Activated naive CD8-positive, alpha-beta T cell (primary cell): ENCODE results near the gene ADAMTSL1.

ENCODE experiments used
- H3K27ac Mint-ChIP-seq: one replicate; pipeline ENCODE4 v1.8.0; 2021; ENCODE audit warnings: mixed read lengths
- H3K27me3 Mint-ChIP-seq: one replicate; pipeline ENCODE4 v1.8.0; 2021; ENCODE audit warnings: mixed read lengths
- H3K36me3 Mint-ChIP-seq: one replicate; pipeline ENCODE4 v1.8.0; 2021; ENCODE audit warnings: mixed read lengths
- H3K4me1 Mint-ChIP-seq: one replicate; pipeline ENCODE4 v1.8.0; 2021; ENCODE audit warnings: low read depth, mixed read lengths
- H3K4me3 Mint-ChIP-seq: one replicate; pipeline ENCODE4 v1.8.0; 2021; ENCODE audit warnings: mild to moderate bottlenecking, mixed read lengths
- H3K9me3 Mint-ChIP-seq: one replicate; pipeline ENCODE4 v1.8.0; 2021; ENCODE audit warnings: low read depth, mixed read lengths

Gene ADAMTSL1

GRCh38 chr9:18761742-18762300 lies 287.9 kb downstream of the ADAMTSL1 start:
- Mint-ChIP-seq H3K27ac (no peak overlapping the region), H3K9me3 (no peaks in the 10 kb centered on the region), H3K4me3 (no peak overlapping the region), H3K27me3 (peaks cover 5% of the 10 kb centered on the region), H3K4me1 (no peaks in the 10 kb centered on the region), H3K36me3 (no peaks in the 10 kb centered on the region)

- Mint-ChIP-seq H3K4me3 (no peak overlapping the region), H3K9me3 (no peaks in the 10 kb centered on the region), H3K4me1 (no peaks in the 10 kb centered on the region), H3K27ac (no peak overlapping the region), H3K27me3 (peaks cover 15% of the 10 kb centered on the region), H3K36me3 (no peaks in the 10 kb centered on the region)
Measured at GRCh38 chr9:18766989-18767550, 293.1 kb downstream of the ADAMTSL1 start.

DNA sequence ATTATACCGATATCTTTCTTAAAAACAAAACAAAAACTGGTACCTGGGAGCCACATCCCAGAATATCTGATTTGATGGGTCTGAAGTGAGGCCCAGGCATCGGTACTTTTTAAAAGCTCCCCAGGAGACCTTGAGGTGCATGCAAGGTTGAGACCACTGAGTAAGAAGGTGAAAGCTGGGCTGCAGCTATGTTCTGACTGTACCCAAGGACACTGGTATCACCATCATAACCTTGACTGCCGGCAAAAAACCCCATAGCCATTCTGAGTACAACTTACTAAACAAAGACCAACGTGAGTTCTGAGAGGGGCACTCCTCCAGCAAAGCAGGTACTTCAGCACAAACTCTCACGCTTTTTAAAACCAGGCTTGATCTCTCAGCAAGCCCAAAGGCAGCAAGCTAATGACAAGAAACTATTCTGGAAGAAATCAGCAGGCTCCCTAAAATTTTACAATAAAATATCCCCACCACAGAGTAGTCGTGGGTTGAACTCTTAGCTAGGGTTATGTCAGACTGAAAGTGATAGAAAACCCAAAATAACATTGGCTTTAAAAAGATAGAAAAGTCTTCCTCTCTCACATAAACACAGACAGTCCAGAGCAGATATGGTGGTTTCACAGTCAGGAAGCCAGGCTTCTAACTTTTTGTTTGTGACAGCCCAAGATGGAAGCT lies 295.1 kb downstream of the ADAMTSL1 start:
- Mint-ChIP-seq H3K4me3 (no peak overlapping the region), H3K36me3 (no peaks in the 10 kb centered on the region), H3K9me3 (no peaks in the 10 kb centered on the region), H3K27me3 (peaks cover 15% of the 10 kb centered on the region), H3K4me1 (no peaks in the 10 kb centered on the region), H3K27ac (no peak overlapping the region)

DNA sequence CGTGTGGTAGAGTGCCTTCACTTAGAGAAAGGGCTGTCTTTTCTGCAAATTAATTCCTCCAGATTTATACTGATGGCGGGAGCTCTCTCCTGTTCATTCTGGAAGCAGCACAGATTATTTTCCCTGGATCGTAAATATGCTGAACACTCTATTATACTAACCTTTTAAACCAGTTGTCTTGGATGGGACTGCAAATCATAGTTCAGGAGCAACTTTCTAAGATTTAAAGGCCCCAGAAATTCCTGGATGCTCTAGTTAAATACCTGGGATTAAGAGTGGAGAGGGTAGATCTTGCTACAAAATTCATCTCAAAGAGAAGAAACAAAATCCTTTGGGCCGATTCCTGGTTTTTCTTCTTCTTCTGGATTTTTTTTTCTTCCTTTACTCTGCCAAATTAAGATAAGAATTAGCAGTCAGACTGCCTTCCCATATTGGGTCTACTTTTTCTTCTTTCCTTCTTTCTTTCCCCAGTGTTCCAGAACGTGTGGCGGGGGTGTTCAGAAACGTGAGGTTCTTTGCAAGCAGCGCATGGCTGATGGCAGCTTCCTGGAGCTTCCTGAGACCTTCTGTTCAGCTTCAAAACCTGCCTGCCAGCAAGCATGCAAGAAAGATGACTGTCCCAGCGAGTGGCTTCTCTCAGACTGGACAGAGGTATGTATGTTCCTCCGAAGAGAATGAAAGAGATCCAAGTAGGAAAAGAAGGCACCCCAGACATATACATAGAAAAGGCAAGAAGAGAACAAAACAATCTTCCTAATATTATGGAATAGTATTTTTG lies 296.4 kb downstream of the ADAMTSL1 start:
- Mint-ChIP-seq H3K4me1 (no peaks in the 10 kb centered on the region), H3K4me3 (no peak overlapping the region), H3K27me3 (peaks cover 15% of the 10 kb centered on the region), H3K9me3 (no peaks in the 10 kb centered on the region), H3K27ac (no peak overlapping the region), H3K36me3 (no peaks in the 10 kb centered on the region)

DNA sequence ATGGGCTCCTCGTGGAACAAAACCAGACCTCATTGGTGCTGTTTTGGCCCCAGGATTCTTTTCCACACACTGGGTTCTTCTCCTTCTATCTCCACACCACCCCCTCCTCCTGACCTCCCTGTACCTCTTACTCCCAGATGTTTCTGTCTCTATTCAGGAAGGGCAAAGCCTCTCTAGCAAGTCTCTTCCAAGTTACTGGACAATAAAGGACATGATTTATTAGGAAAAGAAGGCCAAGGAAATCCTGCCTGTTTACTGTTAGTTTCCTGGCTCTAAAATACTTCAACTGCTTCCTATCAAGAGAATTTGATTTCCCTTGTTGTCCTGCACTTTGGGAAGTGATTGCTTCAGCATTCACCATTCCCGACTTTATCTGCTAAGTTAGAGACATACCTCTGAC lies 297.1 kb downstream of the ADAMTSL1 start:
- H3K4me1 Mint-ChIP-seq = no peaks in the 10 kb centered on the region
- H3K4me3 Mint-ChIP-seq = no peak overlapping the region
- no peaks in the 10 kb centered on the region for H3K36me3 Mint-ChIP-seq
- H3K27me3 Mint-ChIP-seq = peaks cover 11% of the 10 kb centered on the region
- H3K27ac Mint-ChIP-seq = no peak overlapping the region
- H3K9me3 Mint-ChIP-seq = no peaks in the 10 kb centered on the region

GRCh38 chr9:18771763-18772162 lies 297.8 kb downstream of the ADAMTSL1 start:
- Mint-ChIP-seq H3K4me3 (no peak overlapping the region), H3K27me3 (peaks cover 11% of the 10 kb centered on the region), H3K9me3 (no peaks in the 10 kb centered on the region), H3K36me3 (no peaks in the 10 kb centered on the region), H3K4me1 (no peaks in the 10 kb centered on the region), H3K27ac (no peak overlapping the region)

GRCh38 chr9:18775241-18775640 lies 301.3 kb downstream of the ADAMTSL1 start:
- H3K9me3 Mint-ChIP-seq = no peaks in the 10 kb centered on the region
- no peaks in the 10 kb centered on the region for H3K36me3 Mint-ChIP-seq
- no peak overlapping the region for H3K4me3 Mint-ChIP-seq
- H3K27me3 Mint-ChIP-seq = peaks cover 9% of the 10 kb centered on the region
- H3K4me1 Mint-ChIP-seq = no peaks in the 10 kb centered on the region
- no peak overlapping the region for H3K27ac Mint-ChIP-seq

- H3K4me1 Mint-ChIP-seq = no peaks in the 10 kb centered on the region
- H3K27ac Mint-ChIP-seq = no peak overlapping the region
- H3K36me3 Mint-ChIP-seq = no peaks in the 10 kb centered on the region
- H3K27me3 Mint-ChIP-seq = peaks cover 5% of the 10 kb centered on the region
- H3K9me3 Mint-ChIP-seq = no peaks in the 10 kb centered on the region
- no peak overlapping the region for H3K4me3 Mint-ChIP-seq
Measured at GRCh38 chr9:18775930-18776329, 302.0 kb downstream of the ADAMTSL1 start.

GRCh38 chr9:18776836-18777820 lies 303.2 kb downstream of the ADAMTSL1 start:
- H3K27me3 Mint-ChIP-seq = peaks cover 2% of the 10 kb centered on the region
- no peak overlapping the region for H3K4me3 Mint-ChIP-seq
- no peaks in the 10 kb centered on the region for H3K4me1 Mint-ChIP-seq
- no peak overlapping the region for H3K27ac Mint-ChIP-seq
- H3K36me3 Mint-ChIP-seq = no peaks in the 10 kb centered on the region
- H3K9me3 Mint-ChIP-seq = no peaks in the 10 kb centered on the region

- H3K27ac Mint-ChIP-seq = no peak overlapping the region
- H3K27me3 Mint-ChIP-seq = peaks cover 2% of the 10 kb centered on the region
- no peaks in the 10 kb centered on the region for H3K9me3 Mint-ChIP-seq
- H3K4me3 Mint-ChIP-seq = no peak overlapping the region
- no peaks in the 10 kb centered on the region for H3K36me3 Mint-ChIP-seq
- no peaks in the 10 kb centered on the region for H3K4me1 Mint-ChIP-seq
Measured at GRCh38 chr9:18778147-18778546, 304.2 kb downstream of the ADAMTSL1 start.

DNA sequence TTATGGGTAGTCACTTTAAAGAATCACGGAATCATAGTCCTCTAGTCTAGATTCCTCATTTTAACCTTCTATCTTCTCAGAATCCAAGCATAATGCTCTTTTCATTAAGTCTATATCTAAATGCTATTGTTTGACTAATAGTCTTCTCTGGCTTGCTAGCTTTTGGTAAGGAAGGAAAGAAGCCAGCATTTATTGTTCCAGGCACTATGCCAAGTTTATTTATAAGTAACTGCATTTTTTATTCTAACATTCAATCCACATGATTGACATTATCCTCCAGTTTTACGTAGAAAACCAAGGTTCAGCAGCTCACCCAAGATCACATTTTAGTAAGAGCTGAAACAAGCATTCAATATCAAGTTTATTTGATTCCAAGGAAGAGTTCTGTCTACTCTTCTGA lies 304.9 kb downstream of the ADAMTSL1 start:
- Mint-ChIP-seq H3K36me3 (no peaks in the 10 kb centered on the region), H3K27ac (no peak overlapping the region), H3K27me3 (peaks cover 2% of the 10 kb centered on the region), H3K4me1 (no peaks in the 10 kb centered on the region), H3K9me3 (no peaks in the 10 kb centered on the region), H3K4me3 (no peak overlapping the region)

GRCh38 chr9:18783909-18784308 lies 310.0 kb downstream of the ADAMTSL1 start:
- no peak overlapping the region for H3K4me3 Mint-ChIP-seq
- no peaks in the 10 kb centered on the region for H3K4me1 Mint-ChIP-seq
- no peaks in the 10 kb centered on the region for H3K36me3 Mint-ChIP-seq
- H3K27ac Mint-ChIP-seq = no peak overlapping the region
- peaks cover 2% of the 10 kb centered on the region for H3K27me3 Mint-ChIP-seq
- H3K9me3 Mint-ChIP-seq = no peaks in the 10 kb centered on the region

GRCh38 chr9:18785604-18786003 lies 311.7 kb downstream of the ADAMTSL1 start:
- H3K27me3 Mint-ChIP-seq = peaks cover 2% of the 10 kb centered on the region
- no peak overlapping the region for H3K4me3 Mint-ChIP-seq
- H3K27ac Mint-ChIP-seq = no peak overlapping the region
- H3K9me3 Mint-ChIP-seq = no peaks in the 10 kb centered on the region
- H3K36me3 Mint-ChIP-seq = no peaks in the 10 kb centered on the region
- no peaks in the 10 kb centered on the region for H3K4me1 Mint-ChIP-seq

- Mint-ChIP-seq H3K27ac (no peak overlapping the region), H3K4me1 (no peaks in the 10 kb centered on the region), H3K36me3 (no peaks in the 10 kb centered on the region), H3K27me3 (no peaks in the 10 kb centered on the region), H3K4me3 (no peak overlapping the region), H3K9me3 (no peaks in the 10 kb centered on the region)
Measured at GRCh38 chr9:18786196-18786595, 312.2 kb downstream of the ADAMTSL1 start.
